Activated T-cell treated with anti-CD3 and anti-CD28 coated beads, Interleukin-2, amount 50 U/mL, for 1 hour (primary cell): Measurements from ENCODE around the gene CCDC73.
"Not testable (repeated sequence)": the region's sequence is repeated elsewhere in the genome, so short reads cannot be mapped to it uniquely, and the experiment has no call there.

Source experiments
- DNase-seq: peaks from one replicate; pipeline ENCODE4 v3.0.0-alpha.2; 2020

CCDC73 gene

DNA sequence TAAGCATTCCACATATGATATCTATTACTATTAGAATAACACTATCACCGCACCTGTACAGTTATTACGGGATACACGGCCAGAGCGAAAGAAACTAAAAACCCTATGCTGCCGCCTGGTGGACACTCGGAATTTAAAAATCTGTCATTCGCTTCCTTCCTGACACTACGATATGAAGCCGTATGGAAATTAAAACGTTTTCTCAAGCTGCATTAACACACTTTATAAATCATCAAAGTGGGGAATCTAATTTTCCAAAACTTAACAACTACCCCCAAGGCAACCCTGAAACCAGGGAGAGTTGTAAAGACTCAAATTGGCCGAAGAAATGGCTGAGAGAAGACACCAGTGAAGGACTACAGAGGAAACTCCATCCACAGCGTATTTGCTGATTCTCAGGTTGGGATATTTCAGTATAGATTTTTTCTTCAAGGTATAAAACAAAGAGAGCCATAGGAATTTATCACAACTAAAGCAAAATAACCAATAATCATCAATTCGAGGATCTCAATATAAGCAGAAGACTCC is 1.4 kb downstream of the CCDC73 start:
- DNase-seq = peak; percentile 60

DNA sequence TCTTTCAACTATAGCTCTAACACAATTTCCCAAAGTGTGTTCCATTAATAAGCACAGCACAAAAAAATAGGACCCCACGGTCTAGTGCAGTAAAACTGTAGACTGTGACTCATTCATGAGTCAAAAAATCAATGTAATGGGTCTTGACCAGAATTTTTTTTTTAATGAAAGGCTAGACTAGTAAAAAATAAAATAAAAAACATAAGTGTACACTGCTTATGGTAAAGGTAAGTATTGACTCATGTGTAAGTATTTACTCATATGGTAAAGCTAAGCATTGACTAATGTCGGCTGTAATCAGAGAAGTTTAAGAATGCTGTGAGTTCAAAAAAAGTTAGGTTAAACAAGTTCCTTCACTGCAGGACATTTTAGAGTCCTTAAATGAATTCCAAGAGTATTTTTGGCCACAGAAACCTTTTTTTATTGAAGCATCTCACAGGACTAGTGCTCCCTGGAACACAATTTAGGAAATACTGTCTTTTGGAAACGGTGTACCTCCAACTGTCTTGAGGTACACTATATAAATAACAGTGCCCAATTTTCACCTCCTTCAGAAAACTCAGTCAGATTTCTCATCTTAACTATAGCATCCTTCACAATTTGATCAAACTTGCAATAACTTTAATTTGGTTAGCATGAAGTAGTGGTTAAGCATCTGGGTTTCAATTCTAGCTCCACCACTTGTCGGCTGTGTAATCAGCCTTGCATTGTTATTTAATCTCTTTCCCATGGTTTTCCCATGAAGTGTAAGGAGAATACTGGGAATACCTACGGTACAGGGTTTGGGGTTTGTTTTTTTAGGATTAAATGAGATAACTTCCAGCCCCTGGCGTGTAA is 2.1 kb downstream of the CCDC73 start:
- no peak for DNase-seq

DNA sequence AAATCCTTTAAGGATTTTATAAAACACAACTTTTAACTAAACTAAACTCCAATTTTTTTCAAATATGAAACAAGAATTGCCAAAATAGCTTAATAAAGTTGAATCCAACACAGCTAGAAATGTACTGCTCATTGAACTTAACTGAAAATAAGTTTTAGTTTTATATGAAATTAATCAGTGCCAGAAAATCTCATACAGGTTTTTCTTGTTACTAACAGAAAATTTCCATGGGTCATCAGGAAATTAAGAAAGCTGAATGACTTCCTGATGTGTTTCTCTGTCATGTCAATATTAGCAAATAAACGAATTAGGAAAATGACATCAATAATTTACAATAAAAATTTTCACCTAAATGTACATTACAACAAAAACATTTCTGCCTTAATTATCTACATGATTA is 3.5 kb downstream of the CCDC73 start:
- DNase-seq = no peak

GRCh38 chr11:32786811-32787210 is 7.7 kb downstream of the CCDC73 start:
- DNase-seq = no peak

GRCh38 chr11:32785262-32785661 is 9.2 kb downstream of the CCDC73 start:
- DNase-seq = no peak

GRCh38 chr11:32781721-32782120 is 12.7 kb downstream of the CCDC73 start:
- no peak for DNase-seq

DNA sequence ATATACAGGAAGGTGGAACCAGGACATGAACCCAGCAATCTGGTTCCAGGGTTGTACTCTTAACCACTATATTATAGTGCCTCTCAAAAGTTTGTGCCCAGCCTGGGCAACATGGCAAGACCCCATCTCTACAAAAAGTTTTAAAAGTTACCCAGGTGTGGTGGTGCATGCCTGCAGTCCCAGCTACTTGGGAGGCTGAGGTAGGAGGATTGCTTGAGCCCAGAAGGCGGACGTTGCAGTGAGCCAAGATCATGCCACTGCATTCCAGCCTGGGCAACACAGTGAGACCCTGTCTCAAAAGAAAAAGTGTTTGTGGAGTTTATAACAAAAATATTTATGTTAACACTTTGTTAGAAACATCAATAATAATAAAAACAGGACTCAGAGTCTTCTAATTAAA is 13.6 kb downstream of the CCDC73 start:
- not testable (repeated sequence) for DNase-seq

GRCh38 chr11:32779136-32779535 is 15.3 kb downstream of the CCDC73 start:
- DNase-seq = no peak

DNA sequence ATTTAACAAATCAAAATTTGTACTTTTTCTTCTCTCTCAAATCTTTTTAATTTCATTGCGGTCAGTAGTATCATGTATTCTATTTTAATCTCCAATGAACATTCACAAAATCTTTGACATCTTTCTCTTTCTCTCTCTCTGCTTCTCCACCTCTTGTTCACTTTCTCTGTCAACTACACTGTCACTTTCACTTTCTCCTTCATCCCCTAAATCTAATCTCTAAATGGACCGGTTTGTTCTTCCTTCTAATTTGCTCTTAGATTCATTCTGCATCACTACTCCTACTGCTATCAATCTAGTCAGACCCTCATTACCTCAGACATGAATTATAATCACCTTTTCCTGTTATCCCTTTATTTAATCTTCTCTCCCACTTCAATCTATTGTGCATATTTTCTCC is 18.6 kb downstream of the CCDC73 start:
- DNase-seq = no peak

DNA sequence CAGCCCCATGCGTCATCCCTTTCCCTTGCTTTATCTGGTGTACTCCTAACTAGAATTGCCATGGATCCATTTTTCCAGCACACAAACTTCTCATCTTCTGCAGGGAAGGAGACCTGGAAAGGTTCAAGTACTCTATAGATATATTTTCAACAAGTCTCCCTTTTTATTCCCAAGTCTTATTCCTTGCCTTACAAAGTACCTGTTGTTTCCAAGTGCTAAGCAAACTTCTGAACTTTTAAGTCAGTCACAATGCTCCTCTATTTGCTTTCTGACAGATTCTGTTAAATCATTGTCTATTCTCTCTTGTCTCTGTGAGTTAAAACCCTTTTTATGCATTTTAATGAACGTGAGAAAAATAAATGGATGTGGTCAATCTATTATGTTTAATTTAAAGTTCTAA is 20.4 kb downstream of the CCDC73 start:
- DNase-seq = no peak

DNA sequence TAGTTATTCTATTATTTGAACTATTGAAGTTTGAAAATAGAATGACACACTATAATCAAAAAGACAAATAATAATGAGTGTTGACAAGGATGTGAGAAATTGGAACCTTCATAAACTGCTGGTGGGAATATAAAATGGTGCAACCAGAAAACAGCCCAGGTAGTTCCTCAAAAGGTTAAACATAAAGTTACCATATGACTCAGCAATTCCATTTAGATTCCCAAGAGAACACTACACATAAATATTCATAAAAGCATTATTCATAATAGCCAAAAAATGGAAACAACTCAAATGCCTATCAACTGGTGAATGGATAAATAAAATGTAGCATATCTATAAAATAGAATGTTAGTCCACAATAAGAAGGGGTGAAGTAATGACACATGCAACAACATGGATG is 21.7 kb downstream of the CCDC73 start:
- no peak for DNase-seq

DNA sequence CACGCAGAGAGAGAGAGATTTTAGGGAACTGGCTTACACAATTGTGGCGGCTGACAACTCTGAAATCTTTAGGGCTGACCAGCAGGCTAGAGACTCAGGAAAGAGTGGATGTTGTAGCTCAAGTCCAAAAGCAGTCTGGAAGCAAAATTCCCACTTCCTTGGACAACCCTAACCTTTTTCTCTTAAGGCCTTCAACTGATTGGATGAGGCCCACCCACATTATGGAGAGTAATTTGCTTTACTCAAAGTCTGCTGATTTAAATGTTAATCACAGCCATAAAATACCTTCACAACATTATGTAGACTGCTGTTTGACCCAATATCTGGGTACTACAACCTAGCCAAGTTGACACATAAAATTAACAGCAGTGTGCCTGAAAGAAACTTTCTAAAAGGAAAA is 32.7 kb downstream of the CCDC73 start:
- DNase-seq = not testable (repeated sequence)

DNA sequence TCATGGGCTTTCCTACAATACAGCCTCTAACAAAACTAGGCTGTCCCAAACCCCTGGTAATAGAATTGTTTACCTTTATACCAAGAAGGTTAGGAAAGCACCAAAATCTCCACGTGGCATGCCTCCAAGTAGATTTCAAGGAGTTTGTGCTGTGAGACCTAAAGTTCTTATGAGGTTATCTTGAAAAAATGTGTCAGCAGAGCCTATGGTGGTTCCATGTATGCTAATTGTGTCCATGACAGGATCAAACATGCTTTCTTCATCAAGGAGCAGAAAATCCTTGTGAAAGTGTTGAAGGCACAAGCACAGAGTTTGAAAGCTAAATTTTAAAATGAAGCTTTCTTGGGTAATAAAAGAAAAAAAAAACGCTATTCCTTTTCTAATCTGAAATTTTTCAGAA is 36.2 kb downstream of the CCDC73 start:
- no peak for DNase-seq

DNA sequence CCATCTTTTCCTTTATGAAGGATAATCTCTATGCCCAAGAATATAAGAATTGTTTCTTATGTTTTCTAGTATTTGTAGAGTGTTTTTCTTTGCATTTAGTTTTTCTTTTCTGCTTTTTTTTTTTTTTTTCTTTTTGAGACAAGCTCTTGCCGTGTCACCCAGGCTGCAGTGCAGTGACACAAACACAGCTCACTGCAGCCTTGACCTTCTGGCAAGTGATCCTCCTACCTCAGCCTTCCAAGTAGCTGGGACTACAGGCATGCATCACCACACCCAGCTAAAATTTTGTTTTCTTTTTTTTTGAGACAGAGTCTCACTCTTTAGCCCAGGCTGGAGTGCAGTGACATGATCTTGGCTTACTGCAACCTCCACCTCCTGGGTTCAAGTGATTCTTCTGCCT is 41.3 kb downstream of the CCDC73 start:
- not testable (repeated sequence) for DNase-seq

DNA sequence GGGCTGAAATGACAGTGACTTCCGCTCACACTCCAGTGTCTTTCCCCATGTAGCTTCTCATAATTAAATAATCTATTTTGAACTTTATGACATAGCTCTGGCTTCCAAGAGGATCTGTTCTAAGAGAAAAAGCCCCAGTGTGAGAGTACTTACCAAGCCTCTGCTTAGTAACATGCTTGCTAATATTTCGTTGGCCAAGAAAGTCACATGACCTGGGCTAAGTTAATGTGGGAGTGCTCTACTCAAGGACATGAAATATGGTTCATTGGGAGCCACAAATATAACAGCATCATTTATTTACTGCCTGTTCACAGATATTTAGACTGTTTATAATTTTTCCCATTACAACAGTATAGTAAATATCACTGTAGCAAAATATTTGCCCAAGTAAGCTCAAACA is 42.5 kb downstream of the CCDC73 start:
- DNase-seq = no peak

DNA sequence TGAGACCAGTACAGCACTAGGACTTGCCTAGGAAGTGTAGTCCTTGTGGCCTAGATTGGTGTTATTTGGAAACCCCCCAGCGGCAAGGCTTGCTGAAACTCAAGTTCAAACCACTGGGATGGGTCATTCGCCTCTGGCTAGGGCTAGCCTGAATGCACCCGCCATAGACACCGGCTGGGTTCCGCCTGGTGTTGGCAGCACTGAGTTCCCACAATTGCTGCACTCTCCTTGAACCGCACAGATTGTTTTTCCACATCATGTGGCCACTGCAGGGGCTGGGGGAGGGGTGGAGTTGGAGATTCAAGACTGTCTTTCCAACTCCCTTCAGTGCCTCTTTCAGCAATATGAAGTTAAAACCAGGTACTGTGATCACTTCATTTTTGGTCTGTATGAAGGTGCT is 43.1 kb downstream of the CCDC73 start:
- DNase-seq = no peak

DNA sequence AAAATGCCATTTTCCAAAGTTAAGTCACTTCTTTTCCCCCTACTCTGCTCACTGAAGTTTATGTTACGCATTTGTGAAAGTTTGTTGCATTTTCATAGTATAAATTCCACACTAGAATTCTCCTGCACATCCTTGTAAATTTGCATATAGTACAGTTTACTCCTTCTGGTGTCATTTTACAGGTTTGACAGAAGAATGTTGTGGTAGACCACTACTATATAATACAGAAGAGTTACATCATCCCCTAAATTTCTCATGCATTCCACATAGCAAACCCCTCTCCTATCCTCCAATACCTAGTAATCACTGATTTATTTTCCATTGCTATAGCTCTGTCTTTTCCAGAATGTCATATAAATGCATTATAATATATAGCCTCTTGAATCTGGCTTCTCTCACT is 64.5 kb downstream of the CCDC73 start:
- no peak for DNase-seq

DNA sequence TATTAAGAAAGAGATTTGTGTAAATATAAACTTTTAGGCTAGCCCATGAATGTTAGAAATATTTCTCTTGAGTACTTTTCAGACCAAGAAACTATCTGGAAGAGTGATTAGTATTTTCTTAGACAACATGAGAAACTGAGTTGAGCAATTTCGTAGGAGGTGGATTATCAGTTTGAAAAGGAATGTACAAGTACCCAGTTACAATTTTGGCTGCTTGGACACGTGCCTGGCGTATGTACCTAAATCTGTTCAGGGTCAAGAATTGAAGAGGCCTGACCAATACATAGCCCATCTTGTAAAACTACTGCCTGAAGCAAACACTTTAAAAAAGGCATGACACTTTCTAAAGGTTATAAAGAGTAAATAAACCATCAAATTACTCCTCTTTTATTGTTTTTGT is 71.1 kb downstream of the CCDC73 start:
- DNase-seq = no peak

DNA sequence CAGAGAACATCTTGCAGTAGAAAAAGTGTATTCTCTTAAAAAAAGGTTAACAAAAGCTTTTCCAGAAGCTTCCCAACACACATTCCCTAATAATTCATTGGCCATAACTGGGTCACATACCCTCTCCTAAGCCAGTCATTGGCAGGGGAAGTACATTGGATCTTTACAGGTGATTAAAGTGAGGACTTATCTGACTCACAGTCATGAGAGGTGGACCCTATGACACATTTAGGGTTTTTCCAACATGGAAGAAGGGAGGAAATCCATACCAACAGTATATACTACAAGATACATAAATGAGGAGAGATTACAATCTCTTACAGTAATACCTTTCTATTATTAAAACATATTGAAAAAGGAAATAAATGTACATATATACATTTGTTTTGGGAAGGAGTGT is 72.2 kb downstream of the CCDC73 start:
- no peak for DNase-seq

DNA sequence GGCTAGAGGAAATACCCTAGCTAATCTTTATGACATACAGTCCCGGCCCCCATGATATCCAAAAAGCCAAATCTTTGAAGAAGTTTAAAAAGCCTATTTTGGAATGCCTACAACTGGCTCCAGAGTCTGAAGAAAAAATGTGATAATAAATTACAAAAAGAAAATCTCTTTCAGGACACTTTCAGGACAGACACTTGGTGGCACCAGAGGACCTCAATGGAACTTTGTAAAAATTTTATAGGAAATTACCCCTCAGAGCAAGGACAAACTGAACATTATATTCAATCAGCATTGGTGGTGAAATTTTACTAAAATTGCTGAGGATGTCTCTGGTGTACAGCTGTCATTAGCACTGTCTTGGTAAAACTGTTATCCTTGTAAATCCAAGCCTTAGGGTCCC is 81.0 kb downstream of the CCDC73 start:
- no peak for DNase-seq

DNA sequence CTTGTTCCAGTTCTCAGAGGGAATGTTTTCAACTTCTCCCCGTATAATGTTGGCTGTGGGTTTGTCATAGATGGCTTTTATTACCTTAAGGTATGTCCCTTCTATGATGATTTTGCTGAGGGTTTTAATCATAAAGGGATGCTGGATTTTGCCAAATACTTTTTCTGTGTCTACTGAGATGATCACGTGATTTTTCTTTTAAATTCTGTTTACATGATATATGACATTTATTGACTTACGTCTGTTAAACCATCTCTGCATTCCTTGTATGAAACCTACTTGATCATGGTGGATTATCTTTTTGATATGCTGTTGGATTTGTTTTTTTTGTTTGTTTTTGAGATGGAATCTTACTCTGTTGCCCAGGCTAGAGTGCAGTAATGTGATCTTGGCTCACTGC is 85.5 kb downstream of the CCDC73 start:
- DNase-seq = not testable (repeated sequence)

GRCh38 chr11:32706985-32707741 is 87.3 kb downstream of the CCDC73 start:
- DNase-seq = no peak

- no peak for DNase-seq
Measured at GRCh38 chr11:32705309-32706033, 89.0 kb downstream of the CCDC73 start.

GRCh38 chr11:32704775-32705174 is 89.7 kb downstream of the CCDC73 start:
- no peak for DNase-seq
